ENCODE results near the gene LGR4.

LGR4 gene

GRCh38 chr11:27397624-27398399, 74.8 kb downstream of the LGR4 start:
- no peak for DNase-seq

DNA sequence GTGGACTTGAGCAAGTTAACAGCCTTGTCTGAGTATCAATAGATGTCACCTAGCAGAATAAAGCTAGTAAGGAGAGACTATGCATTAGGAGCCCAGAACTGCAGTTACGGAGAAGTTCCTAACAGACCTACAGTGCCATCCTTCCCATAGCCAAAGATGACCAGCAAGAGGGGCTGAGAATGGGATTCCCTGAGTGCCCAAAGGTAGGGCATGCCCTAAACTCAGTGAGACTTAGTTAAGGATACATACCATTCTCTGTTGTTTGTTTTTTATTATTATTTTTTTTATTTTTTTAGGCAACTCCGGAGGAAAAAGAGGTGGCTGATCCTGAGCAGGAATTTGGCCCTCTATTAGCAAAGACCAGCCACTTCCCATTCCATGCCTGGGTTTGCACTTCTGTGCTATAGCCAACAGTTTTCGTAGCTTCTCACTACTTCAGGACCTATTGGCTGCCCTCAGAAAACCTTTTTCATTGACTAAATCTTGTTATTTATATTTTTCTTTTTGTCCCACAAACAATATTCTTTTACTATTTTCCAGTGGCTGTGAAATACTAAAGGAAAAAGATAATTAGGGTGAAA, 76.2 kb downstream of the LGR4 start:
- no peak for DNase-seq

DNA sequence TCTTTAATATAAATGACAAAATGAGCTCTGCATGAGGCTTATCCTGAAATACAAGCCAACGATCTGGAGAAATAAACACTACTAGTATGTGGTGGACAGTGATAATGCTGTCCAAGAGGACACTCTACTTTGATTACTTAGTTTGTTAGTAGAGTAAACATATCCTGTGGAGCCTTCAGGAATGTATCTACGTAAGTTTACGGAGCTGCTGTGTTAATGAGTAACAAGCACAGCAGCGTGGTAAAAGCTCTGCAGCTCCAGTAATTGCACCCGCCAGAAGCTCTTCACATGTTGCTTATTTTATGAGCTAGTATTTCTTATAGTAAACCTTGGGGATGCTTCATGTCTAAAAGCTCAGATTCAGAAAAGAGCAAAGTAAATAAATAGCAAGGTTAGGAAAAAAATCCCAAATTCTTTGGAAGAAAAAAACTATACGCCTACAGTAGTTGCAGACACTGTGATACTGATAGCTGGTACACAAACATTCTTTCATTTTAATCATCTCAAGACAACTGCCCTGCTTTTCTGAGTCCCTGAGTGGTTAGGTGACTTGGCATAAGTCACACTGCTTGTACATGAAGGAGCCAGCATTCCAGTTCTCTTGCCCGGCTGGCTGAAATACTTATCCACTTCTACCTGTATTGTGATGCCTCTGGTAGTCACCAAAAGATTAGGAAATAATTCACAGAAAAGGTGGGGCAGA, 76.9 kb downstream of the LGR4 start:
- no peak for DNase-seq

- DNase-seq, result no peak
Observed at GRCh38 chr11:27394781-27395228, 77.8 kb downstream of the LGR4 start.

- no peak for DNase-seq
Observed at GRCh38 chr11:27392278-27393114, 80.1 kb downstream of the LGR4 start.

GRCh38 chr11:27391331-27392015, 81.1 kb downstream of the LGR4 start:
- no peak for DNase-seq

GRCh38 chr11:27390318-27391295, 82.0 kb downstream of the LGR4 start:
- DNase-seq, result no peak

GRCh38 chr11:27388869-27389268, 83.7 kb downstream of the LGR4 start:
- no peak for DNase-seq

GRCh38 chr11:27388001-27388400, 84.6 kb downstream of the LGR4 start:
- no peak for DNase-seq

GRCh38 chr11:27387362-27387761, 85.2 kb downstream of the LGR4 start:
- no peak for DNase-seq

- no peak for DNase-seq
Observed at GRCh38 chr11:27386181-27386845, 86.3 kb downstream of the LGR4 start.

DNA sequence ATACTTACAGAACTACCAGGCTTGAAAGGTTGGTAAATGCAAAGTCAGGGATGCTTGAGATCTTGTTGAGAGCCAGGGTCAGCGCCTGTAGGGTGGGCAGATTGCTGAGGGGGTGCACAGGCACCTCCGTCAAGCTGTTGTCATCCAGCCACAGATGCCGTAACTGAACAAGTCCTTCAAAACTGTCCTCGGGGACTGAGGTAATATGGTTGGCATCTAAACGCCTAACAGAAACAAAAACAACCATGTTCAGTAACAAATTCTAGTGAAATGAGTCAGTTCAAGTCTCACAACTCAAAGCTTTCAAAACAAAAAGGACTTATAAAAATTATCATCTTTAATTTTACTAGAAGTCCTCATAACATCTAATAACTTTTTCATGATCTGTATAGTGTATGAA, 87.3 kb downstream of the LGR4 start:
- no peak for DNase-seq

- DNase-seq, result no peak
Observed at GRCh38 chr11:27384227-27384626, 88.4 kb downstream of the LGR4 start.

DNA sequence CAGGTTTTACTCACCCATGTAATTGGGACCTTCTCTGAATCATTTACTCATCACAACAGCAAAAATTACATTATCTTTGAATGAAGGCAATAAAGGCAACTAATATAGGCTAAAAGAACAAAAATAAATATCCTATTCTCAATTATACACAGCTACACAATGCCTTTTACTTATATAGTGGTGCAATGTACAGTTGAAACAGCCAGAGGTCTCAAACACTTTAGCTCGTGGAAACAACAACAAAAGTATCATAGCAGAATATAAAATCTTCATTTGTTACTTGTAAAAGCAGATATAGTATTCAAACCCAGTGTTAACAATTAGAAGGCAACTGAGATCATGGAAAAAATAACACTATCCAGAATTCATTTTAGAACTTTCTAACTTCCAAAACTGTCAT, 88.9 kb downstream of the LGR4 start:
- no peak for DNase-seq

GRCh38 chr11:27381238-27381666, 91.3 kb downstream of the LGR4 start:
- no peak for DNase-seq

GRCh38 chr11:27380771-27381170, 91.8 kb downstream of the LGR4 start:
- no peak for DNase-seq

- no peak for DNase-seq
Observed at GRCh38 chr11:27379449-27379848, 93.1 kb downstream of the LGR4 start.

DNA sequence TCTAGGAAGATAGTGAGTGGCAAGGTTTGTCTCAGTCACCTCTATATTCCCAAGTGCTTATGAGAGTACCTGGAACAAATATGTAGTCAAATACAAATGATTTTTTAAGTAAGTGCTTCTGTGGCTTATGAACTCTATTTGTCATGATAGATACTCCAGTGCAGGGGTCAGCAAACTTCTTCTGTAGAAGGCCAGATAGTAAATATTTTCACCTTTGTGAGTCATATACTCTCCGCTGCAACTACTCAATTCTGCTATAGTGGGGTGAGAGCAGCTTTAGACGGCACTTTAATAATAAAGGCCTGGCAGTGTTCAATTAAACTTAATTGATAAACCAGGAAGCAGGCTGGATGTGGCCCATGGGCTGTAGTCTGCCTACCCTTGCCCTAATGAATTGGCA, 97.2 kb downstream of the LGR4 start:
- no peak for DNase-seq

DNA sequence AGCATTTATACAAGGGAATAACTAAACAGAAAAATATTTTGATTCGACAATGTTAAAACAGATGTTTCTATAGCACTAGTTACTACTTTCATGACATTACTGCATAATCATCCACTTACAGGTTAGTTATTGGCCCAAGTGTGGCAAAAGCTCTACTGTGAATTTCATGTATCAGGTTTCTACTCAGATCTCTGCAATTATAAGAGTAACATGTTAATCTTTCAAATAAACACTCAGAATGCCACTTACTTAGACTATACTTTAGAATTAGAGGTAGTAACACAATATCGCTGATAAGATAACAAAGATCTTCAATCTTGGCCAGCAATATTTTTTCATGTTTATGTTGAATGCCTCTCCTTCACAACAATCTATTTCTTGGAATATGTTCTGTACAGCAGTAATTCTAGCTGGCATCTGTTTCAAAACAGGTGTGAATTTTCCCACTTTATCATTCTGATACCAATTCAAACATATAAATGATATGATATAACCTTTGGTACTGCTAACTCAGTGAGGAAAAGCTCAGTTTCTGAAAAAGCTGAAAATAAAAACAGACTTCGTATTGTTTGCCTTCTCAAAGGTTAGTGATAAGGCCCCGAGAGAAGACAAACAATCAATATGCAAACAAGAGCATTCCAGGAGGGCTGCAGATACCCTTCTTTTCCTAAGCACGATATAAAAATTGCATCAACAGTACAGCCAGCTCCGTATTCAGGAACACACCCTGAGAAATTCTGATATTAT, 98.6 kb downstream of the LGR4 start:
- no peak for DNase-seq

- no peak for DNase-seq
Observed at GRCh38 chr11:27373392-27373791, 99.2 kb downstream of the LGR4 start.
